ENCODE measurements around the gene SCART1. TPM values are rescaled to one million over a fixed set of nuclear protein-coding genes. Genes with fewer than 3 reads are reported as not detected.
"Not testable (repeated sequence)": the region's sequence is repeated elsewhere in the genome, so short reads cannot be mapped to it uniquely, and the experiment has no call there.

The SCART1 gene
- total RNA-seq, 6 experiments from 2014 or later = 0.59 to 1.3 (median 1.0) TPM

- Mint-ChIP-seq H3K9me3 (0 out of 2 replicates have a peak, but pooled peaks cover 4% of the 10 kb centered on the region), H3K4me3 (no peak overlapping the region), H3K4me1 (ENCODE audit: low read depth) (no peaks in the 10 kb centered on the region), H3K36me3 (ENCODE audit: low read depth) (peaks cover 20% of the 10 kb centered on the region), H3K27ac (no peak overlapping the region), H3K27me3 (ENCODE audit: insufficient read depth) (no peaks in the 10 kb centered on the region; the same call in 1 of the 2 replicates)
- DNase-seq = no peak
- TF ChIP-seq CTCF (IDR thresholded peaks at IDR 0.05) = no peak
These were observed 13.0 kb downstream of the SCART1 start for GRCh38 chr10:133466683-133467275.

- no peak overlapping the region for H3K4me3 Mint-ChIP-seq
- no peaks in the 10 kb centered on the region; the same call in 1 of the 2 replicates for H3K27me3 Mint-ChIP-seq (ENCODE audit: insufficient read depth)
- TF ChIP-seq CTCF (IDR thresholded peaks at IDR 0.05) = no peak
- H3K9me3 Mint-ChIP-seq = 0 out of 2 replicates have a peak, but pooled peaks cover 4% of the 10 kb centered on the region
- peaks cover 20% of the 10 kb centered on the region for H3K36me3 Mint-ChIP-seq (ENCODE audit: low read depth)
- no peaks in the 10 kb centered on the region for H3K4me1 Mint-ChIP-seq (ENCODE audit: low read depth)
- no peak overlapping the region for H3K27ac Mint-ChIP-seq
- no peak for DNase-seq
These were observed 13.7 kb downstream of the SCART1 start for GRCh38 chr10:133467286-133467911.

- not testable (repeated sequence) for H3K27me3 Mint-ChIP-seq (ENCODE audit: insufficient read depth); DNase-seq; H3K27ac Mint-ChIP-seq; H3K4me1 Mint-ChIP-seq (ENCODE audit: low read depth); H3K4me3 Mint-ChIP-seq; H3K9me3 Mint-ChIP-seq
- H3K36me3 Mint-ChIP-seq (ENCODE audit: low read depth) = peaks cover 20% of the 10 kb centered on the region
These were observed 15.5 kb downstream of the SCART1 start for GRCh38 chr10:133469205-133469604.

- Mint-ChIP-seq H3K4me1 (ENCODE audit: low read depth) (no peaks in the 10 kb centered on the region), H3K27me3 (ENCODE audit: insufficient read depth) (no peaks in the 10 kb centered on the region; the same call in 1 of the 2 replicates), H3K4me3 (no peak overlapping the region), H3K27ac (no peak overlapping the region), H3K36me3 (ENCODE audit: low read depth) (peaks cover 20% of the 10 kb centered on the region), H3K9me3 (0 out of 2 replicates have a peak, but pooled peaks cover 4% of the 10 kb centered on the region)
- TF ChIP-seq CTCF (IDR thresholded peaks at IDR 0.05) = no peak
- DNase-seq = no peak
These were observed 17.8 kb downstream of the SCART1 start for GRCh38 chr10:133471300-133472109.

- H3K27me3 Mint-ChIP-seq (ENCODE audit: insufficient read depth) = no peaks in the 10 kb centered on the region; the same call in none of the 2 replicates
- no peak overlapping the region for H3K4me3 Mint-ChIP-seq
- H3K4me1 Mint-ChIP-seq (ENCODE audit: low read depth) = no peaks in the 10 kb centered on the region
- peaks cover 8% of the 10 kb centered on the region; the same call in 1 of the 2 replicates for H3K36me3 Mint-ChIP-seq (ENCODE audit: low read depth)
- TF ChIP-seq CTCF (IDR thresholded peaks at IDR 0.05) = no peak
- 0 out of 2 replicates have a peak, but pooled peaks cover 4% of the 10 kb centered on the region for H3K9me3 Mint-ChIP-seq
- no peak overlapping the region for H3K27ac Mint-ChIP-seq
- no peak for DNase-seq
These were observed 19.5 kb downstream of the SCART1 start for GRCh38 chr10:133473270-133473669.

Measured in HFFc6 (cell line).